Naive thymus-derived CD8-positive, alpha-beta T cell (primary cell): ENCODE data around the gene CA6. TPM values are rescaled to one million over a fixed set of nuclear protein-coding genes. Genes with fewer than 3 reads are reported as not detected.
A peak's percentile ranks its signal among the peaks of the same experiment; 100 is the strongest.
"Not testable (repeated sequence)": the region's sequence is repeated elsewhere in the genome, so short reads cannot be mapped to it uniquely, and the experiment has no call there.

Source experiments
- ATAC-seq, 2 donors: fragments of 150-1000 bp; cut with Tn5 transposase in 1 of 2; sonication (Bioruptor Pico), chemical (Tn5 transposase) in 1 of 2; 1 replicate in 1 of 2; 2 replicates in 1 of 2; pipeline ENCODE4 v1.10.0; 2021; ENCODE audit warnings: mild to moderate bottlenecking in 2 of 2, moderate library complexity in 2 of 2
- POLR2A ChIA-PET: fragments of 350-600 bp; sonication (Branson Sonifier 250); formaldehyde crosslinking; loops from one replicate; lab custom pipeline; 2021; ENCODE audit warnings: antibody characterized with exemption; lab: Charles Lee
- DNase-seq, 10 donors: peaks; one replicate each; pipeline versions ENCODE4 v3.0.0 to v3.0.0-alpha.2; 2020 to 2022
- H3K27ac Mint-ChIP-seq, 10 donors: one replicate each; pipeline ENCODE4 v1.8.0; 2020 to 2022; ENCODE audit warnings: mild to moderate bottlenecking in 10 of 10, mixed read lengths in 10 of 10, moderate library complexity in 4 of 10, inconsistent platforms in 1 of 10
- H3K27me3 Mint-ChIP-seq, 5 donors: one replicate each; pipeline ENCODE4 v1.8.0; 2021 to 2022; ENCODE audit warnings: mixed read lengths in 5 of 5
- H3K36me3 Mint-ChIP-seq, 3 donors: one replicate each; pipeline ENCODE4 v1.8.0; 2020 to 2022; ENCODE audit warnings: mixed read lengths in 3 of 3, mild to moderate bottlenecking in 2 of 3, inconsistent platforms in 1 of 3
- H3K4me1 Mint-ChIP-seq, 4 donors: one replicate each; pipeline ENCODE4 v1.8.0; 2021 to 2022; ENCODE audit warnings: mixed read lengths in 4 of 4
- H3K4me3 Mint-ChIP-seq, 10 donors: one replicate each; pipeline ENCODE4 v1.8.0; 2020 to 2022; ENCODE audit warnings: mild to moderate bottlenecking in 10 of 10, mixed read lengths in 10 of 10, moderate library complexity in 6 of 10, inconsistent platforms in 1 of 10
- H3K9me3 Mint-ChIP-seq, 9 donors: one replicate each; pipeline ENCODE4 v1.8.0; 2020 to 2022; ENCODE audit warnings: mixed read lengths in 9 of 9, mild to moderate bottlenecking in 3 of 9, inconsistent platforms in 1 of 9, moderate library complexity in 1 of 9
- polyA plus RNA-seq, 3 donors: library from polyadenylated mRNA; unstranded; fragments of 300-500 nt; fragmentation: Illumina TruSeq; gene quantifications; one replicate each; pipeline ENCODE4 v1.2.3, GENCODE V29; 2021
- total RNA-seq, 8 experiments: library from RNA in 2 of 8; stranded (reverse) in 2 of 8; gene quantifications; one replicate each; pipeline ENCODE4 v1.2.3 and lab custom pipeline; 2021 to 2026

Gene CA6
- total RNA-seq (10 to 100 TPM; 11.3 to 11.5 TPM), polyA plus RNA-seq (10 to 100 TPM in 2 of 3 donors, 1 to 10 TPM in 1; 5.9 to 53.7 (median 17.1) TPM), total RNA-seq (lab: John Stamatoyannopoulos, UW) (2.4 to 12.2 (median 5.8) reads per million in 6 experiments)

GRCh38 chr1:8945568-8945967 lies at the start of gene CA6:
TSS of gene CA6 (plus strand) at chr1:8945868. CDS start at chr1:8945887, 19 bp downstream.
- Mint-ChIP-seq H3K27ac (peak within 1 kb of the TSS; percentile 90 to 97 (median 94)), H3K9me3 (no peaks in the 10 kb centered on the region), H3K4me3 (peak within 1 kb of the TSS; percentile 19 to 84 (median 72)), H3K27me3 (no peaks in the 10 kb centered on the region), H3K4me1 (peaks cover 43 to 95% (median 86%) of the 10 kb centered on the region in 4 donors), H3K36me3 (no peaks in the 10 kb centered on the region)
- no peak for DNase-seq
- POLR2A ChIA-PET, result interaction anchor here (0.6 to 44.1 kb wide), 6 partner anchors 5 to 67 kb away, joined by 4 to 1378 read pairs (median 278); partner anchors contain the start of genes CA6 and ENO1
- ATAC-seq, result no peak

GRCh38 chr1:8896775-8897174 lies 48.9 kb upstream of the CA6 start:
- H3K9me3 Mint-ChIP-seq, H3K27ac Mint-ChIP-seq, H3K27me3 Mint-ChIP-seq, H3K36me3 Mint-ChIP-seq, H3K4me3 Mint-ChIP-seq, ATAC-seq, DNase-seq: not testable (repeated sequence)
- H3K4me1 Mint-ChIP-seq, result peaks cover 0 to 32% (median 25%) of the 10 kb centered on the region in 4 donors
- POLR2A ChIA-PET, result interaction anchor here (1.3 kb wide), 1 partner anchor 10 kb away, joined by 4 read pairs; no protein-coding TSS in a partner anchor

- H3K4me3 Mint-ChIP-seq, POLR2A ChIA-PET, ATAC-seq, H3K27ac Mint-ChIP-seq, H3K27me3 Mint-ChIP-seq, H3K9me3 Mint-ChIP-seq, DNase-seq, H3K36me3 Mint-ChIP-seq: not testable (repeated sequence)
- peaks cover 2 to 35% (median 28%) of the 10 kb centered on the region in 4 donors for H3K4me1 Mint-ChIP-seq
Measured at GRCh38 chr1:8897505-8897904, 48.2 kb upstream of the CA6 start.

- Mint-ChIP-seq H3K27ac (peak overlapping the region in 5 of 10 donors; percentile 41 to 99 (median 81)), H3K4me1 (peaks cover 4 to 40% (median 33%) of the 10 kb centered on the region in 4 donors), H3K36me3 (peaks cover 0 to 11% (median 0%) of the 10 kb centered on the region in 3 donors), H3K4me3 (peak overlapping the region in 7 of 10 donors; percentile 9 to 71 (median 51))
- POLR2A ChIA-PET, result interaction anchor here (0.6 to 2.2 kb wide), 6 partner anchors 8 to 106 kb away, joined by 3 to 8 read pairs (median 6); partner anchors contain the start of gene ENO1
- not testable (repeated sequence) for H3K27me3 Mint-ChIP-seq, H3K9me3 Mint-ChIP-seq, ATAC-seq, DNase-seq
Measured at GRCh38 chr1:8898418-8898817, 47.2 kb upstream of the CA6 start.

- peaks cover 0 to 10% (median 0%) of the 10 kb centered on the region in 3 donors for H3K36me3 Mint-ChIP-seq
- no peaks in the 10 kb centered on the region for H3K27me3 Mint-ChIP-seq
- H3K9me3 Mint-ChIP-seq, result no peaks in the 10 kb centered on the region
- peak overlapping the region in 6 of 10 donors; percentile 9 to 88 (median 56) for H3K4me3 Mint-ChIP-seq
- no peak for ATAC-seq
- peaks cover 9 to 45% (median 36%) of the 10 kb centered on the region in 4 donors for H3K4me1 Mint-ChIP-seq
- H3K27ac Mint-ChIP-seq, result peak overlapping the region in 5 of 10 donors; percentile 40 to 99 (median 83)
- POLR2A ChIA-PET, result interaction anchor here (0.6 to 2.2 kb wide), 8 partner anchors 9 to 106 kb away, joined by 3 to 8 read pairs (median 4); partner anchors contain the start of gene ENO1
- no peak for DNase-seq
Measured at GRCh38 chr1:8899046-8899445, 46.6 kb upstream of the CA6 start.

GRCh38 chr1:8900684-8901083 lies 45.0 kb upstream of the CA6 start:
- not testable (repeated sequence) for H3K27me3 Mint-ChIP-seq, H3K9me3 Mint-ChIP-seq, H3K4me3 Mint-ChIP-seq, DNase-seq, ATAC-seq
- H3K4me1 Mint-ChIP-seq, result peaks cover 13 to 52% (median 44%) of the 10 kb centered on the region in 4 donors
- POLR2A ChIA-PET, result interaction anchor here (0.7 to 2.2 kb wide), 5 partner anchors 13 to 178 kb away, joined by 3 to 6 read pairs (median 4); partner anchors contain the start of gene ENO1
- peak overlapping the region in 2 of 10 donors; percentile 61 to 99 for H3K27ac Mint-ChIP-seq
- H3K36me3 Mint-ChIP-seq, result peaks cover 0 to 11% (median 1%) of the 10 kb centered on the region in 3 donors

GRCh38 chr1:8902765-8903164 lies 42.9 kb upstream of the CA6 start:
- Mint-ChIP-seq H3K4me1 (peaks cover 19 to 62% (median 54%) of the 10 kb centered on the region in 4 donors), H3K4me3 (no peak overlapping the region), H3K27ac (peak overlapping the region; percentile 56 to 85 (median 72)), H3K9me3 (no peaks in the 10 kb centered on the region), H3K36me3 (peaks cover 4 to 25% (median 5%) of the 10 kb centered on the region in 3 donors), H3K27me3 (no peaks in the 10 kb centered on the region)
- no peak for ATAC-seq
- no peak for DNase-seq
- POLR2A ChIA-PET, result interaction anchor here (1.1 to 1.8 kb wide), 3 partner anchors 17 to 102 kb away, joined by 3 to 5 read pairs (median 3); no protein-coding TSS in a partner anchor

- ATAC-seq, result no peak
- Mint-ChIP-seq H3K36me3 (peaks cover 4 to 31% (median 5%) of the 10 kb centered on the region in 3 donors), H3K4me1 (peaks cover 26 to 64% (median 56%) of the 10 kb centered on the region in 4 donors), H3K27me3 (no peaks in the 10 kb centered on the region), H3K9me3 (no peaks in the 10 kb centered on the region), H3K4me3 (peak overlapping the region in 1 of 10 donors; percentile 17), H3K27ac (peak overlapping the region in 7 of 10 donors; percentile 67 to 85 (median 75))
- POLR2A ChIA-PET, result interaction anchor here (1.3 to 2.0 kb wide), 2 partner anchors 10 to 31 kb away, joined by 3 to 7 read pairs; no protein-coding TSS in a partner anchor
- no peak for DNase-seq
Measured at GRCh38 chr1:8903410-8903809, 42.3 kb upstream of the CA6 start.

GRCh38 chr1:8903908-8904650 lies 41.6 kb upstream of the CA6 start:
- Mint-ChIP-seq H3K36me3 (peaks cover 4 to 32% (median 5%) of the 10 kb centered on the region in 3 donors), H3K4me1 (peaks cover 28 to 65% (median 53%) of the 10 kb centered on the region in 4 donors), H3K27ac (peak overlapping the region; percentile 22 to 88 (median 72)), H3K27me3 (no peaks in the 10 kb centered on the region), H3K9me3 (no peaks in the 10 kb centered on the region), H3K4me3 (no peak overlapping the region)
- ATAC-seq (no peak), DNase-seq (no peak)
- POLR2A ChIA-PET, result interaction anchor here (0.7 to 2.0 kb wide), 4 partner anchors 9 to 84 kb away, joined by 3 to 7 read pairs (median 3); partner anchors contain the start of gene ENO1

GRCh38 chr1:8905582-8906191 lies 40.0 kb upstream of the CA6 start:
- Mint-ChIP-seq H3K36me3 (peaks cover 4 to 32% (median 8%) of the 10 kb centered on the region in 3 donors), H3K4me1 (peaks cover 33 to 49% (median 41%) of the 10 kb centered on the region in 4 donors), H3K9me3 (no peaks in the 10 kb centered on the region), H3K27me3 (no peaks in the 10 kb centered on the region), H3K27ac (peak overlapping the region; percentile 1 to 93 (median 78)), H3K4me3 (peak overlapping the region in 5 of 10 donors; percentile 1 to 76 (median 9))
- ATAC-seq (no peak), DNase-seq (no peak)
- POLR2A ChIA-PET, result interaction anchor here (0.6 to 44.1 kb wide), 5 partner anchors 9 to 82 kb away, joined by 3 to 1378 read pairs (median 5); partner anchors contain the start of gene CA6

GRCh38 chr1:8908388-8909151 lies 37.1 kb upstream of the CA6 start:
- ATAC-seq (no peak), DNase-seq (no peak)
- peaks cover 4 to 34% (median 13%) of the 10 kb centered on the region in 3 donors for H3K36me3 Mint-ChIP-seq
- H3K27ac Mint-ChIP-seq, result peak overlapping the region in 7 of 10 donors; percentile 43 to 90 (median 78)
- H3K27me3 Mint-ChIP-seq, result no peaks in the 10 kb centered on the region
- H3K4me3 Mint-ChIP-seq, result peak overlapping the region in 4 of 10 donors; percentile 1 to 45 (median 19)
- H3K9me3 Mint-ChIP-seq, result peaks cover 0 to 3% (median 0%) of the 10 kb centered on the region in 9 donors
- peaks cover 27 to 43% (median 31%) of the 10 kb centered on the region in 4 donors for H3K4me1 Mint-ChIP-seq
- POLR2A ChIA-PET, result interaction anchor here (0.5 to 44.1 kb wide), 7 partner anchors 8 to 756 kb away, joined by 3 to 1378 read pairs (median 7); partner anchors contain the start of genes CA6 and ENO1
